HG03571 (cell line): ENCODE data around the gene WAPL.
"Not testable (repeated sequence)": the region's sequence is repeated elsewhere in the genome, so short reads cannot be mapped to it uniquely, and the experiment has no call there.

Source experiments
- ATAC-seq: cut with Tn5 transposase; IDR thresholded peaks from one replicate; pipeline ENCODE4 v1.9.1; 2021; ENCODE audit not compliant: unreplicated experiment

The WAPL gene, protein sequence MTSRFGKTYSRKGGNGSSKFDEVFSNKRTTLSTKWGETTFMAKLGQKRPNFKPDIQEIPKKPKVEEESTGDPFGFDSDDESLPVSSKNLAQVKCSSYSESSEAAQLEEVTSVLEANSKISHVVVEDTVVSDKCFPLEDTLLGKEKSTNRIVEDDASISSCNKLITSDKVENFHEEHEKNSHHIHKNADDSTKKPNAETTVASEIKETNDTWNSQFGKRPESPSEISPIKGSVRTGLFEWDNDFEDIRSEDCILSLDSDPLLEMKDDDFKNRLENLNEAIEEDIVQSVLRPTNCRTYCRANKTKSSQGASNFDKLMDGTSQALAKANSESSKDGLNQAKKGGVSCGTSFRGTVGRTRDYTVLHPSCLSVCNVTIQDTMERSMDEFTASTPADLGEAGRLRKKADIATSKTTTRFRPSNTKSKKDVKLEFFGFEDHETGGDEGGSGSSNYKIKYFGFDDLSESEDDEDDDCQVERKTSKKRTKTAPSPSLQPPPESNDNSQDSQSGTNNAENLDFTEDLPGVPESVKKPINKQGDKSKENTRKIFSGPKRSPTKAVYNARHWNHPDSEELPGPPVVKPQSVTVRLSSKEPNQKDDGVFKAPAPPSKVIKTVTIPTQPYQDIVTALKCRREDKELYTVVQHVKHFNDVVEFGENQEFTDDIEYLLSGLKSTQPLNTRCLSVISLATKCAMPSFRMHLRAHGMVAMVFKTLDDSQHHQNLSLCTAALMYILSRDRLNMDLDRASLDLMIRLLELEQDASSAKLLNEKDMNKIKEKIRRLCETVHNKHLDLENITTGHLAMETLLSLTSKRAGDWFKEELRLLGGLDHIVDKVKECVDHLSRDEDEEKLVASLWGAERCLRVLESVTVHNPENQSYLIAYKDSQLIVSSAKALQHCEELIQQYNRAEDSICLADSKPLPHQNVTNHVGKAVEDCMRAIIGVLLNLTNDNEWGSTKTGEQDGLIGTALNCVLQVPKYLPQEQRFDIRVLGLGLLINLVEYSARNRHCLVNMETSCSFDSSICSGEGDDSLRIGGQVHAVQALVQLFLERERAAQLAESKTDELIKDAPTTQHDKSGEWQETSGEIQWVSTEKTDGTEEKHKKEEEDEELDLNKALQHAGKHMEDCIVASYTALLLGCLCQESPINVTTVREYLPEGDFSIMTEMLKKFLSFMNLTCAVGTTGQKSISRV (N-terminal part only)

DNA sequence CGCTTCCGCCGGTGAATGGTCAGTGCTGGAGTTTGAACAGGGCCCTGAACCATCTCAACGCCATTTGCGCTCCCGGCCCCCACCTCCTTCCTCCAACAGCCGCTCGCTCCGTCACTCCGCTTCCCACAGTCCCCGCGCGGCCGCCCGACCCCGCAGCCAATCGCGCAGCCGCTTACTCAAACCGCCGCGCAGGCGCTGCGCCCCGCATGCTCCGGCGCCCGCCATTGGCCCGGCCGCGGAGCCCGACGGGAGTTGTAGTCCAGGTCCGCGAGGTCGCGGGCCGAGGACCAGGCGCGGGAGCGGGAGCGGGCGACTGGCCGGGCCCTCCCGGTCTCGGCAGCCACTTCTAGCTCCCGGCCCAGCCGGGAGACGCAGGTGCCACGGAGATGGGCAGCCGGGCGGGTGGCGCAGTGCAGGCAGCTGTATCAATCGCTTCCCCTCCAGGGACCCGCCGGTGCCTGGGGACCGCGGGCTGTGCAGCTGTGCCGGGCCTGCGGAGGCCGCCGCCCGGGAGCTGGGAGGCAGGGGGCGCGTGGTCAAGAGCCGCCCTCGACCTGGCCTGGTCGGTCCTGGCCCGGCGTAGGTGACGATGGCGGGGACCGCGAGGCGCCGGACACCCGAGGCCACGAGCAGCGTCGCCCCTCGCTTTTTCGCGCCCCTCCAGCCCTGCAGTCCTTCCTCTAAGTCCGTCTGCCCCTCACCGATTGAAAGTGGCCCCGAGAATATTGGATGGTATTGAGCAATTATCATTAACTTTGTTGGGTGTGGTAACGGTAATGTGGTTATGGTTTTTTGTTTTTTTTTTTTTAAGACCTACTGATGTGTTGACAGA, at the start of gene WAPL:
TSS of gene WAPL (minus strand) at position 115 of the 832 bp plus-strand sequence. CDS start 3,723 bp downstream, outside the sequence.
- peak; percentile 93 for ATAC-seq

DNA sequence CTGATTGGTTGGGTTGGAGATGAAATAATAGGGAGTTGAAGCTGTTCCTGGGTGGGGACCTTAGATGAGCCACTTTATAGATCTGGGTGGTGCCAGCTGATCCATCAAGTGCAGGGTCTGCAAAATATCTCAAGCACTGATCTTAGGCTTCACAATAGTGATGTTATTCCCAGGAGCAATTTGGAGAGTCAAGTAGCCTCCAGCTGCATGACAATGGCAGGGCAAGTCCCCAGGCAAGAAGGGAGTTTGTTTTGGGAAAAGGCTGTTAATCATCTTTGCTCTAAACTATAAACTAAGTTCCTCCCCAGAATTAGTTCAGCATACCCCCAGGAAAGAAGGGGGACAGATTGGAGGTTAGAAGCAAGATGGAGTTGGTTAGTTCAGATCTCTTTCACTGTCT, 47.7 kb upstream of the WAPL start:
- ATAC-seq, result no peak

DNA sequence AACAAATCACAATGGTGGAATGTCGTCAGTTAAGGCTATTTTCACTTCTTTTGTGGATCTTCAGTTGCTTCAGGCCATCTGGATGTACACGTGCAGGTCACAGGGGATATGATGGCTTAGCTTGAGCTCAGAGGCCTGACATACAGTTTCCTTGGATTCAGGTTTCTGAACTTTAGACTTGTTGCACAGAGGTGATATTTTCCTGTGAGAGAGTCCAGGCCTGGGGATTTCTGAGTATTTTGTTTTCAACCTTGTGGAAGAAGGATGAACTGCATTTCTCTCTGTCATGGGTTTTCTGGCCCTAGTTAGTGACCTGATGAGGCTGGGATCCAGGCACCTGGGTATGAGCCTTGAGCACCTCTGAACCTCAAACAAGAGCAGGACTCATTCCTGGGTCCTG, 44.9 kb upstream of the WAPL start:
- ATAC-seq, result not testable (repeated sequence)

DNA sequence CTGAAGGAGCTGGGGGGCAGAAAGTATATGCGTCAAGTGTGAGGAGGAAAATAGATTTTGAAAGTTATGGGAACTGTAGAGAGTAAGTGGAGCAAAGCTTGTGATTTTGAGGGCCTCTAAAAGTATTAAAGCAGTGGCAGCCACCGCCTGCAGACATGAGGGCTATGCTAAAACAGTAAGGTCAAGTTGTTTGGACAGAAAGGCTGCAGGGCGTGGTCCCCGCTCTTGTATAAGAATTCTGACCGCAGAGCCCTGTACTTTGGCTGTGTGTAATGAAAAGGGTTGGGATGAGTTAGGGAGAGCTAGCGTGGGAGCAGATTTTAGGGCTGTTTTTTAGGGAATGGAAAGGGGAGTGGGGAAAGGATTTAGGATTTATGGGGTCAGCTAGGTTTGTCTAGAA, 41.7 kb upstream of the WAPL start:
- ATAC-seq, result not testable (repeated sequence)

DNA sequence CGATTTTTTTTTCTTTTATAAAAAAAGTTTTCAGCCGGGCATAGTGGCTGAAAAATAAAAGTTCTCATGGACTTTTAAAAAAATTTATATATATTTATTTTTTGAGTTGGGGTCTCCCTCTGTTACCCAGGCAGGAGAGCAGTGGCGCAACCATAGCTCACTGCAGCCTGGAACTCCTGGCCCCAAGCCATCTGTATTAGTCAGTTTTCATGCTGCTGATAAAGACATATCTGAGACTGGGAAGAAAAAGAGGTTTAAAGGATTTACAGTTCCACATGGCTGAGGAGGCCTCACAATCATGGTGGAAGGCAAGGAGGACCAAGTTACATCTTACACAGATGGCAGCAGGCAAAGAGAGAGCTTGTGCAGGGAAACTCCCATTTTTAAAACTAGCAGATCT, 37.1 kb upstream of the WAPL start:
- not testable (repeated sequence) for ATAC-seq

DNA sequence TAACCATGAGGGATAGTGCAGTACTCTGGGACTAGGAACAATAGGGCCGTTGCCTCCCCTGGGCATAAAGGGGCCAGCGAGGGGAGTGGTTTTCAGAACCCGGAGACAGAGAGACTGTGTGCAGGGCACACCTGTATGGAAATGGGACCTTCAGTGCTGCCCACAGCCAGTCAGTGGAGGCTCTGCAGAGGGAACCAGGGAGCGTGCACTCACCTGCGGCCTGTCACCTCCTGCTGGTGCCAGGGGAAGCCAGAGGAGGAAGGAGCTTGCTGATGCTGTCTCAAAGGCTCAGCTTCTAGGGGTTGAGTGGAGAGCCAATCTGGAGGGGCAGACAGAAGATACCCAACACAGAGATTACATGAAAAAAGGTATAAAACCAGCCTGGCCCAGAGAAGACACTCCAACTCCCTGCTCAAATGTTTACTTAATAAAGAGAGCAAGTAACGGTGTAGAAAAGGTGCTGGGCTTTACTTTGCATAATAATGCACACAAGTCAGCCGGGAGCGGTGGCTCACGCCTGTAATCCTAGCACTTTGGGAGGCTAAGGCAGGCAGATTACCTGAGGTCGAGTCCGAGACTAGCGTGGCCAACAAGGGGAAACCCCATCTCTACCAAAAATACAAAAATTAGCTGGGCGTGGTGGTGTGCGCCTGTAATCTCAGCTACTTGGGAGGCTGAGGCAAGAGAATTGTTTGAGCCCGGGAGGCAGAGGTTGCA, 35.5 kb upstream of the WAPL start:
- ATAC-seq, result no peak

DNA sequence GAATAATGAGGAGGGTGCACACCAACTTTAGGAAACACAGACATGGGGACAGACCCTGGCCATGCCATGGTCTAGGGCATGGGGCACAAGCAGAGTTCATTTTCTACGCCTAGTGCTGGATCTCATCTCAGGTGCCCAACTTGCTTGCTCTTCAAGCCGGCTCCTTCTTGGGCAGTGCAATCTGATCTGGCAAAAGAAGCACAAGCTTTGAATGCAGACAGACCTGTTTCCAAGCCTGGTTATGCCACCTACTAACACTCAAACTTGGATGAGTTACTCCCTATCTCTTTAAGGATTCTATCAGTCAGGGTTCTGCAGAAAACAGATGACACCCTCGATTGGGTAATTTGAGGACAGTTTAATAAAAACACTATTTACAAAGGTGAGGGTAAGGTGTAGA, 34.9 kb upstream of the WAPL start:
- ATAC-seq, result no peak

DNA sequence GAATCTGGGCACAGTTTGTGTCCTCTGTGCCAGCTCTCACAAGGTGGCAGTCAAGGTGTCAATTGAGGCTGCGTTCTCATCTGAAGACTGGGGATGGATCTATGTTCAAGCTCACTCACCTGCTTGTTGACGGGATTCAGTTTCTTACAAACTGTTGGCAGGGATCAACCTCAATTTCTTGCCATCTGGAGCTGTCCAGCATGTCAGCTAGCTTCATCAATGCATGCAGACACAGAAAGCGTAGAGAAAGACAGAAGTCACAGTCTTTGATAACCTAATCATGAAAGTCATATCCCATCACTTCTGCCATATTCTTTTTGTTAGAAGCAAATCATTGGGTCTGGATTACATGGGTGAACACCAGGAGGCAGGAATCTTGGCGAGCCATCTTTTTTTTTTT, 32.0 kb upstream of the WAPL start:
- ATAC-seq, result no peak

DNA sequence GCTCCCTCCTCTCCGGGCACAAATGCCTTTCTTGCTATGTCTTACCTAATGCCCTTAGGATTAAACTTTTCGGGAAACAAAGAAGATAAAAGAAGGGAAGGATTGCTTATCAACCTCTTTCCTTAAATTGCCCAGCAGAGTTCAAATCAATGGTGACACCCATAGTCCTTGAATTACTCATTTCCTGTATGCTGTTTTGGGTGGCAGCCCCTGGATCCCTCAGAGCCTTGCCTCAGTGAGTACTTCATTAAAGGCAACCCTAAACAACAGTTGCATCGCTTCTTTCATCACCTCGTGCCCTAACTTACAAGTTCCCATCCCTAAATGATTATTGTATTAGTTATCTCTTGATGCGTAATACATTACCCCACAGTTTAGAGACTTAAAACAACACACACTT, 31.6 kb upstream of the WAPL start:
- no peak for ATAC-seq

DNA sequence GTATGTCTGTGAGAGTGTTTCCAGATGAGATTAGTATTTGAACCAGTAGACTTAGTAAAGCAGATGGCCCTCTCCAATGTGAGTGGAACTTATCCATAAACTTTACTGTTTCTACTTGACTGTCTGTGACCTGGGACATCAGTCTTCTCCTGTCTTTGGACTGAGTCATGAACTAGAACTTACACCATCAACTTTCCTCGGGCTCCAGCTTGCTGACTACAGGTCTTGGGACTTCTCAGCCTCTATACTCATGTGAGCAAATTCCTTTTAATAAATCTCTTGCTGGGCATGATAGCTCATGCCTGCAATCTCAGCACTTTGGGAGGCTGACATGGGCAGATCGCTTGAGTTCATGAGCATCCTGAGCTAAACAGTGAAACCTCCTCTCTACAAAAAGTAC, 25.7 kb upstream of the WAPL start:
- no peak for ATAC-seq

DNA sequence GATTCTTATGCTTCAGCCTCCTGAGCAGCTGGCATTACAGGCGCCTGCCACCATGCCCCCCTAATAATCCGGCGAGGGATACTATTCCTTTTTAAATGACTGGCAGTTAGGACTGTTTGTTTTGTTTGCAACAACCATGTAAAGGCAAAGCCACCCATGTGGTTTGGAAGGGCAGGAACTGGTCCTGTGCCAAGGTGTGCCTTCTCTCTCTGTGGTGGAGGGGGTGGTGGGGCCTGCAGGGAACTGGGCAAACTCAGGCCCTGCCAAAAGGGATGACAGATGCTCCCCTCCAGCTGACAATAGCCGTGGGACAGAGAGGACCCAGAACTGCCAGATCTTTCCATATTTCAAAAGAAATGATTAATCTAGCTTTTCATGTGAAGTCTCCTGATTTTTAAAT, 23.5 kb upstream of the WAPL start:
- no peak for ATAC-seq

DNA sequence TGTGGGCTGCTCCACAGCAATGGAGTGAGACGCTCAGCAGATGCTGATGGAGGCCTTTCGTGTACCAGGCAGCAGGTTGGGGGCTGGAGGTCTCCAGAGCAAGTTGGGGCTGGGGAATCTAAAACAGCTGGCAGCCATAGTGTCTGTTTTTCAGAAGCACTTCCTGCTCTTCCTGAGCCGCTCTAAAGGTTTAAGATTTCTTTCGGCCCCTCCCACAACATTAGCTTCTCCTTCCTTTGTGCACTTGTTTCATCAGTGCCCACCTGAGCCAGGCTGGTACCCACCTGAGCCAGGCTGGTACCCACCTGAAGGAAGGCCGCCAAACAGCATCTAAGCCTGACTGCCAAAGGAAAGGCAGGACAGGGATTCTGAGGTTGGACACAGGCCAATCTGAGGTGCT, 18.4 kb upstream of the WAPL start:
- ATAC-seq, result no peak

DNA sequence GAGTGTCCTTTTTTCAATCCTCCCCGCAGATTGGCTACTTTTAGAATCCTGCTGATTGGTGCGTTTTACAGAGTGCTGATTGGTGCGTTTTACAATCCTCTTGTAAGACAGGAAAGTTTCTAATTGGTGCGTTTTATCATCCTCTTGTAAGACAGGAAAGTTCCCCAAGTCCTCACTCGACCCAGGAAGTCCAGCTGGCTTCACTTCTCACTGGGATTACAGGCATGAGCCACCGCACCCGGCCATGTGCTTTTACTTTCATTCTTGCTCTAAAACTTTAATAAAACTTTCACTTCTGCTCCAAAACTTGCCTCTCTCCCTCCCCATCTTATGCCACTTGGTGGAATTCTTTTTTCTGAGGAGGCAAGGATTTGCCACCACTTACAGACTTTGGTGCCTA, 17.0 kb upstream of the WAPL start:
- no peak for ATAC-seq

DNA sequence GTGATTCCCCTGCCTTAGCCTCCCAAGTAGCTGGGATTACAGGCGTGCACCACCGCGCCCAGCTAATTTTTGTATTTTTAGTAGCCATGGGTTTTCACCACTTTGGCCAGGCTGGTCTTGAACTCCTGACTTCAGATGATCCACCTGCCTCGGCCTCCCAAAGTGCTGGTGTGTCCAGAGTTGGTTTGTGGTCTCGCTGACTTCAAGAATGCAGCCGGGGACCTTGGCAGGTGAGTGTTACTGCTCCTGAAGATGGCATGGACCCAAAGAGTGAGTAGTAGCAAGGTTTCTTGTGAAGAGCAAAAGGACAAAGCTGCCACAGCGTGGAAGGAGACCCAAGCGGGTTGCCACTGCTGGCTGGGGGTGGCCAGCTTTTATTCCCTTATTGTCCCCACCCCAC, 16.4 kb upstream of the WAPL start:
- not testable (repeated sequence) for ATAC-seq

DNA sequence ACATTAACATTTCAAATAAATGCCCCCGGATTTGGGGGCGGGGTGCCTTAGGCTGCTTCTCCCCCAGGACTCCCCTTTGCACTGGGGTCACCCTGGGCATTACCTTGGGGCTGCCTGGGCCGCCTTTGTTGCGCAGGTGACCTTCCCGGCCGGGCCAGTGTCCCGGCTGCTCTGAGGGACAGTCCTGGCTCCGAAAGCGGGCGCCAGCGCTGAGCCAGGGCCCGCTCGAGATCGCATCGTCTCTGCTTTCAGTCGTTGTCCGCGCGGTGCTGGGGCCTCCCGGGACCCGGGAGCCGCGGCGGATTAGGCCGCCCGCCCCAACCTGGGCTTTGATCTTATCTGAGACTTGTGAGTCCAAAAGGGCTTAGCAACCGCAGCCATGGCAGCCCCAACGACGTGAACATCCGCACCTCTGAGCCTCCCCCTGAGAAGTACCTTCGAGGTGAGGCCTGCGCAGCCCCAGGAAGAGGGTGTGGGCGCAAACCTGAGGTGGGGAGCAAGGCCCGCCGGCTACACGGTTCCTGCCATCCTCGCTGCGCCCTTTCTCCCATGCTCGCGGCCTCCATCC, 14.8 kb upstream of the WAPL start:
- no peak for ATAC-seq

DNA sequence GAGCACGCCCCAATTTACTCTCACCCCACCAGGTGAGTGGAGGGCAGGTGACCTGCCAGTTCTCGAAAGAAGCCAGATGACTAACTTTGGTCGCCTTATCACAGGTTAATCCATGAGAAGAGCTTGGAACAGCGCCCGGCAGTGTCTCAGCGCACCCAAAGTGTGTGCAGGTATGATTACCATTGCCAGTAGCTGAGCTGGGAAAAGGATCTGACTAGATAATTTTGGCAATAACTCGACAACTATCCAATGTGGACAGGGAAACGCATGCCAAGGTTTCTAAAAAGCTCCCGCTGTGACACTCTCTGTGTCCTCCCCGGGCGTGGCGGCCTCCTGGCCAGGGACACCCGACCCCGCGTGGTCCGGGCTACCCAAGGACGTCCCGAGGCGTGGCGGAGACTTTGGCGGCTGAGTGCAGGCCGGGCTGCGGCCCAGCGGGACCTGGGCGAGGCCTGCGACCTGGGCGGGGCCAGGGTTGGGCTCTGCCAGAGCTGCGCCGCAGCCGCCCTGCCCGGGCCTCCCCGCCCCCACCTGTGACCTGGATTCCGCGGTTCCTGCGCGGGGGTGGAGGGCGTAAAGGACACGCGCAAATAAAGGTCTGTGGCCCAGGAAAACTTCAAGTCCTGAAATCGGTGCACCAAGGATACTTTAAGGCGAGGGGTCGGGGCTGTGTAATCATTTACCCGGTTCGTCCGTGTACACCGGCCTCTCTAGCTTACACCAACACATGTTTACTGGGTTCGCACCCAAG, 13.7 kb upstream of the WAPL start:
- no peak for ATAC-seq

DNA sequence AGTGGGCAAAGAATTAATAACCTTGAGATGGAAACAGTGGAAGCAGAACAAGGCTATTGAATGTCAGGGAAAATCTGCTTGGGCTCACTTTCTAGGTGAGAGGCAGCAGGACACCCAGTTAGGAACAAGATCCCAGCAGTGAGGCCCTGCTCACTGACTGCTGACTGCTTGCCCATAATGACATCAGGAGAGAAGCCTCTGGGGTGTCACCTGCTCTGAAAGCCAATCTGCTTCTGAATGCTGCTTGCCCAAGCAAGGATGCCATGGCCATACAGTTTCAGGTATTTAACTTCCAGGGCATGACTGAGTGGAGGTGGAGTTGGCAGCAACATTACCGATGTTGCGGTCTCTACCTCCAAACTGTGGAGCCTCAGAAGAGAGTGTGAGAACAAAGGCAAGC, 11.7 kb upstream of the WAPL start:
- no peak for ATAC-seq

DNA sequence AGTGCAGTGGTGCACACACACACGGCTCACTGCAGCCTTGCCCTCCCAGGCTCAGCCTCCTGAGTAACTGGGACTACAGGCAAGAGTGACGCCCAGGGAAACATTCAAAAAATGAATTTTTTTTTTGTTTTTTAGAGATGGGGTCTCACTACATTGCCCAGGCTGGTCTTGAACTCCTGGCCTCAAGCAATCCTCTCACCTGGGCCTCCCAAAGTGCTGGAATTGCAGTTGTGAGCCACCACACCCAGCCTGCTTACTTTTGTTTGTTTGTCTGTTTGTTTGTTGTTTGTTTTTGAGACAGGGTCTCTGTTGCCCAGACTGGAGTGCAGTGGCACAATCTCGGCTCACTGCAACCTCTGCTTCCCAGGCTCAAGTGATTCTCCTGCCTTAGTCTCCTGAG, 7.1 kb upstream of the WAPL start:
- ATAC-seq, result not testable (repeated sequence)

DNA sequence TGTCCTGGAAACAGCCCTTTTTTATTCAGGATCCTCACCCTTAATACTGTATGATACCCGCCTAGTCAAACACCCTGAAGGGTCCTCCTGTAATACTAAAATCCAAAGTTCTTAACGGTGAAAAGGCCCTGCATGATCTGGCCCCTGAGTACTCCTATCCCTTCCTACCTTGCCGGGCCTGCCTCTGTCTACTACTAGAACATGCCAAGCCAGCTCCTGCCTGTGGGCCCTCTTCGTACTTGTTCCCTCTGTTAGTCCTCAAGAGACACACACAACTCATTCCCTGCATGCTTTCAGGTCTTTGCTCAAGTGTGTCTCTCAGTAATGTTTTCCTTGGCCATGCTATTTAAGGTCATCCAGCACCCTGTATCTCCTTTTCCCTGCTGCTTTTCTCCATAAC, 5.0 kb upstream of the WAPL start:
- no peak for ATAC-seq
